Middle frontal gyrus (tissue), 1 donor: ENCODE results near the gene SEMA6B.
"Not testable (repeated sequence)": the region's sequence is repeated elsewhere in the genome, so short reads cannot be mapped to it uniquely, and the experiment has no call there.

Experiments
- DNase-seq: peaks from one replicate; pipeline ENCODE4 v3.0.0-alpha.2; 2015; ENCODE audit warnings: low spot score; ENCODE audit errors: extremely low spot score

Gene SEMA6B

GRCh38 chr19:4547303-4548237 lies 11.9 kb downstream of the SEMA6B start:
- no peak for DNase-seq

- DNase-seq: no peak
These were observed 15.4 kb downstream of the SEMA6B start for GRCh38 chr19:4543842-4544647.

GRCh38 chr19:4542896-4543841 lies 16.3 kb downstream of the SEMA6B start:
- DNase-seq: no peak

- not testable (repeated sequence) for DNase-seq
These were observed 17.7 kb downstream of the SEMA6B start for GRCh38 chr19:4541806-4542145.

GRCh38 chr19:4541114-4541805 lies 18.2 kb downstream of the SEMA6B start:
- DNase-seq: no peak

GRCh38 chr19:4539693-4540581 lies 19.5 kb downstream of the SEMA6B start, which contains the start of gene LRG1:
Gene LRG1 (minus strand): TSS chr19:4540036. CDS start chr19:4540013, 23 bp downstream.
- DNase-seq: no peak

GRCh38 chr19:4539169-4539692 lies 20.3 kb downstream of the SEMA6B start:
- DNase-seq: no peak

GRCh38 chr19:4538601-4538954 lies 20.9 kb downstream of the SEMA6B start:
- no peak for DNase-seq

GRCh38 chr19:4537953-4538600 lies 21.4 kb downstream of the SEMA6B start:
- DNase-seq: no peak

GRCh38 chr19:4536798-4537197 lies 22.7 kb downstream of the SEMA6B start:
- no peak for DNase-seq

GRCh38 chr19:4534836-4535658 lies 24.4 kb downstream of the SEMA6B start, which contains the start of gene PLIN5:
Gene PLIN5 (minus strand): TSS chr19:4535224. CDS start chr19:4534074, 1,150 bp downstream.
- DNase-seq: peak; percentile 5

GRCh38 chr19:4533835-4534424 lies 25.6 kb downstream of the SEMA6B start:
- no peak for DNase-seq

- DNase-seq: no peak
These were observed 26.1 kb downstream of the SEMA6B start for GRCh38 chr19:4533334-4533733.

- no peak for DNase-seq
These were observed 27.8 kb downstream of the SEMA6B start for GRCh38 chr19:4531562-4532165.

GRCh38 chr19:4529924-4530522 lies 29.5 kb downstream of the SEMA6B start:
- no peak for DNase-seq

- no peak for DNase-seq
These were observed 30.6 kb downstream of the SEMA6B start for GRCh38 chr19:4528843-4529242.

GRCh38 chr19:4527377-4527776 lies 32.1 kb downstream of the SEMA6B start:
- not testable (repeated sequence) for DNase-seq
